ENCODE measurements around the gene CDK17. TPM values are rescaled to one million over a fixed set of nuclear protein-coding genes. Genes with fewer than 3 reads are reported as not detected.

The CDK17 gene
- total and polyA plus RNA-seq, 9 of the 15 experiments (the other 6 are each of a cell fraction or from before 2014, with no cell fraction given) = 4.8 to 39.3 (median 21.6) TPM

- TF ChIP-seq PYGO2 (tag; IDR thresholded peaks at IDR 0.05) (no peak), E2F8 (IDR thresholded peaks at IDR 0.05; ENCODE audit: low read depth, partially characterized antibody) (no peak), PPARD (CRISPR knock-in tag; IDR thresholded peaks at IDR 0.05) (no peak), KLF10 (CRISPR knock-in tag; IDR thresholded peaks at IDR 0.05) (no peak), BRF1 (IDR thresholded peaks at IDR 0.05; ENCODE audit: borderline replicate concordance, extremely low read depth, insufficient read length) (no peak), BHLHE40 (IDR thresholded peaks at IDR 0.05; ENCODE audit: low read length) (no peak), ESRRB (CRISPR knock-in tag; IDR thresholded peaks at IDR 0.05; ENCODE audit: borderline replicate concordance) (no peak)
- TF ChIP-seq, protein P1, sequence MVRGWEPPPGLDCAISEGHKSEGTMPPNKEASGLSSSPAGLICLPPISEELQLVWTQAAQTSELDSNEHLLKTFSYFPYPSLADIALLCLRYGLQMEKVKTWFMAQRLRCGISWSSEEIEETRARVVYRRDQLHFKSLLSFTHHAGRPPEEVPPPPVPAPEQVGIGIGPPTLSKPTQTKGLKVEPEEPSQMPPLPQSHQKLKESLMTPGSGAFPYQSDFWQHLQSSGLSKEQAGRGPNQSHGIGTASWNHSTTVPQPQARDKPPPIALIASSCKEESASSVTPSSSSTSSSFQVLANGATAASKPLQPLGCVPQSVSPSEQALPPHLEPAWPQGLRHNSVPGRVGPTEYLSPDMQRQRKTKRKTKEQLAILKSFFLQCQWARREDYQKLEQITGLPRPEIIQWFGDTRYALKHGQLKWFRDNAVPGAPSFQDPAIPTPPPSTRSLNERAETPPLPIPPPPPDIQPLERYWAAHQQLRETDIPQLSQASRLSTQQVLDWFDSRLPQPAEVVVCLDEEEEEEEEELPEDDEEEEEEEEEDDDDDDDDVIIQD (CRISPR knock-in tag; IDR thresholded peaks at IDR 0.05) = no peak
These were observed 138.7 kb downstream of the CDK17 start (continued) for GRCh38 chr12:96261557-96261956.

Data from K562 (cell line).